A673 (cell line): ENCODE results near the gene TFF2.

Experiments
- CTCF ChIP-seq: fragments of 300-800, 200-600 bp; sonication (generic); conservative IDR thresholded peaks from 2 replicates; pipeline ENCODE4 v1.5.1; 2017; ENCODE audit warnings: low read depth, mild to moderate bottlenecking, antibody characterized with exemption, low read length, moderate library complexity, mixed read lengths
- EZH2 ChIP-seq: fragments of 200-600 bp; sonication (generic); IDR thresholded peaks from 2 replicates; pipeline ENCODE4 v1.6.1; 2017; ENCODE audit warnings: borderline replicate concordance, low read depth, mild to moderate bottlenecking, mixed read lengths, antibody characterized with exemption, low read length; ENCODE audit not compliant: poor library complexity, severe bottlenecking

GRCh38 chr21:42347601-42348327 lies 3.0 kb downstream of the TFF2 start:
- TF ChIP-seq CTCF (no peak), EZH2 (no peak)
